ENCODE data around the gene ST6GALNAC3. TPM values are rescaled to one million over a fixed set of nuclear protein-coding genes. Genes with fewer than 3 reads are reported as not detected.

The ST6GALNAC3 gene
- total RNA-seq, 1 donor from 2014 or later, result 46.8 TPM

GRCh38 chr1:76299036-76299435, 224.5 kb downstream of the ST6GALNAC3 start:
- no peak overlapping the region for H3K4me3 Mint-ChIP-seq (ENCODE audit: unreplicated experiment)
- no peak overlapping the region for H3K27ac Mint-ChIP-seq (ENCODE audit: unreplicated experiment)
- no peak for TF ChIP-seq CTCF (IDR thresholded peaks at IDR 0.05; ENCODE audit: unreplicated experiment)
- no peaks in the 10 kb centered on the region for H3K36me3 Mint-ChIP-seq (ENCODE audit: low read depth, unreplicated experiment)
- H3K4me1 Mint-ChIP-seq (ENCODE audit: unreplicated experiment), result peaks cover 27% of the 10 kb centered on the region
- no peaks in the 10 kb centered on the region for H3K9me3 Mint-ChIP-seq (ENCODE audit: unreplicated experiment)
- no peak for DNase-seq (ENCODE audit: low spot score)
- H3K27me3 Mint-ChIP-seq (ENCODE audit: unreplicated experiment), result peaks cover 1% of the 10 kb centered on the region

GRCh38 chr1:76300556-76300955, 226.0 kb downstream of the ST6GALNAC3 start:
- Mint-ChIP-seq H3K9me3 (ENCODE audit: unreplicated experiment) (no peaks in the 10 kb centered on the region), H3K27ac (ENCODE audit: unreplicated experiment) (no peak overlapping the region), H3K4me3 (ENCODE audit: unreplicated experiment) (no peak overlapping the region), H3K27me3 (ENCODE audit: unreplicated experiment) (peaks cover 1% of the 10 kb centered on the region), H3K36me3 (ENCODE audit: low read depth, unreplicated experiment) (no peaks in the 10 kb centered on the region), H3K4me1 (ENCODE audit: unreplicated experiment) (peaks cover 15% of the 10 kb centered on the region)
- no peak for DNase-seq (ENCODE audit: low spot score)
- TF ChIP-seq CTCF (IDR thresholded peaks at IDR 0.05; ENCODE audit: unreplicated experiment), result no peak

GRCh38 chr1:76302711-76303339, 228.3 kb downstream of the ST6GALNAC3 start:
- TF ChIP-seq CTCF (IDR thresholded peaks at IDR 0.05; ENCODE audit: unreplicated experiment), result no peak
- no peak for DNase-seq (ENCODE audit: low spot score)
- no peaks in the 10 kb centered on the region for H3K36me3 Mint-ChIP-seq (ENCODE audit: low read depth, unreplicated experiment)
- H3K27me3 Mint-ChIP-seq (ENCODE audit: unreplicated experiment), result peaks cover 1% of the 10 kb centered on the region
- H3K4me3 Mint-ChIP-seq (ENCODE audit: unreplicated experiment), result no peak overlapping the region
- no peaks in the 10 kb centered on the region for H3K9me3 Mint-ChIP-seq (ENCODE audit: unreplicated experiment)
- peaks cover 7% of the 10 kb centered on the region for H3K4me1 Mint-ChIP-seq (ENCODE audit: unreplicated experiment)
- H3K27ac Mint-ChIP-seq (ENCODE audit: unreplicated experiment), result no peak overlapping the region

- no peak for TF ChIP-seq CTCF (IDR thresholded peaks at IDR 0.05; ENCODE audit: unreplicated experiment)
- peaks cover 7% of the 10 kb centered on the region for H3K4me1 Mint-ChIP-seq (ENCODE audit: unreplicated experiment)
- H3K27me3 Mint-ChIP-seq (ENCODE audit: unreplicated experiment), result peaks cover 1% of the 10 kb centered on the region
- no peaks in the 10 kb centered on the region for H3K9me3 Mint-ChIP-seq (ENCODE audit: unreplicated experiment)
- no peak overlapping the region for H3K4me3 Mint-ChIP-seq (ENCODE audit: unreplicated experiment)
- DNase-seq (ENCODE audit: low spot score), result no peak
- H3K27ac Mint-ChIP-seq (ENCODE audit: unreplicated experiment), result no peak overlapping the region
- no peaks in the 10 kb centered on the region for H3K36me3 Mint-ChIP-seq (ENCODE audit: low read depth, unreplicated experiment)
Observed at GRCh38 chr1:76303340-76303717, 228.8 kb downstream of the ST6GALNAC3 start.

GRCh38 chr1:76313304-76313703, 238.8 kb downstream of the ST6GALNAC3 start:
- no peaks in the 10 kb centered on the region for H3K27me3 Mint-ChIP-seq (ENCODE audit: unreplicated experiment)
- no peak overlapping the region for H3K27ac Mint-ChIP-seq (ENCODE audit: unreplicated experiment)
- TF ChIP-seq CTCF (IDR thresholded peaks at IDR 0.05; ENCODE audit: unreplicated experiment), result no peak
- H3K36me3 Mint-ChIP-seq (ENCODE audit: low read depth, unreplicated experiment), result peaks cover 5% of the 10 kb centered on the region
- peaks cover 5% of the 10 kb centered on the region for H3K4me1 Mint-ChIP-seq (ENCODE audit: unreplicated experiment)
- H3K4me3 Mint-ChIP-seq (ENCODE audit: unreplicated experiment), result no peak overlapping the region
- no peaks in the 10 kb centered on the region for H3K9me3 Mint-ChIP-seq (ENCODE audit: unreplicated experiment)
- DNase-seq (ENCODE audit: low spot score), result no peak
